SH-SY5Y (cell line): ENCODE data around the gene TBC1D4.

ENCODE experiments used
- GATA2 ChIP-seq: IDR thresholded peaks from 2 replicates; pipeline ENCODE4 v1.6.1; 2011; ENCODE audit warnings: mild to moderate bottlenecking, low read depth, low read length
- GATA3 ChIP-seq: IDR thresholded peaks from 2 replicates; pipeline ENCODE4 v1.6.1; 2011; ENCODE audit warnings: low read depth, mild to moderate bottlenecking, low read length, moderate library complexity

- TF ChIP-seq GATA3 (no peak), GATA2 (no peak)
Observed at GRCh38 chr13:75369981-75370380, 112.0 kb downstream of the TBC1D4 start.
